Thyroid gland (tissue), 4 donors: Measurements from ENCODE around the gene OTUD1.

ENCODE experiments used
- CTCF ChIP-seq, 6 experiments: fragments of 200-600 bp in 3 of 6; fragments of 450-650 bp in 3 of 6; sonication (generic) in 3 of 6; IDR thresholded peaks; one replicate each; pipeline ENCODE4 v1.5.1; 2016 to 2019; ENCODE audit warnings: antibody characterized with exemption in 6 of 6, mild to moderate bottlenecking in 2 of 6, inconsistent platforms in 1 of 6, moderate library complexity in 1 of 6
- POLR2A ChIP-seq, 2 donors: fragments of 450-650 bp; IDR thresholded peaks; one replicate each; pipeline ENCODE4 v1.6.1; 2017; ENCODE audit warnings: antibody characterized with exemption in 2 of 2, mild to moderate bottlenecking in 2 of 2, moderate library complexity in 1 of 2

- TF ChIP-seq POLR2A (IDR thresholded peaks at IDR 0.05) (no peak), CTCF (IDR thresholded peaks at IDR 0.05) (no peak)
These were observed 10.1 kb downstream of the OTUD1 start for GRCh38 chr10:23448802-23449570.
